ENCODE results near the gene BCL2L1. TPM values are rescaled to one million over a fixed set of nuclear protein-coding genes. Genes with fewer than 3 reads are reported as not detected.

The BCL2L1 gene
- total and polyA plus RNA-seq, 10 of the 15 experiments (the other 5 are each of a cell fraction or from before 2014, with no cell fraction given), result 0.63 to 67.7 (median 43.6) TPM

- TF ChIP-seq PML (IDR thresholded peaks at IDR 0.05; ENCODE audit: low read length) (no peak), BMI1 (IDR thresholded peaks at IDR 0.05; ENCODE audit: borderline replicate concordance) (no peak)
These were observed 32.5 kb downstream of the BCL2L1 start (continued) for GRCh38 chr20:31690124-31690666.

- BruUV-seq (replicated peaks), result no TSS peak
- ChIA-PET SMC1A (ENCODE audit: uncharacterized antibody, unreplicated experiment) (interaction anchor here (2.6 kb wide), 1 partner anchor 31 kb away, joined by 6 read pairs; no protein-coding TSS in a partner anchor), RAD21 (ENCODE audit: unreplicated experiment) (no interaction called here), CTCF (interaction anchor here (1.0 to 25.1 kb wide), 2 partner anchors 28 to 31 kb away, joined by 5 to 254 read pairs; partner anchors contain the start of gene BCL2L1), POLR2A (interaction anchor here (0.5 kb wide), 1 partner anchor 369 kb away, joined by 4 read pairs; no protein-coding TSS in a partner anchor)
- no peaks in the 10 kb centered on the region for H4K20me1 ChIP-seq (ENCODE audit: control insufficient read depth, insufficient read depth)
- FAIRE-seq (no peak), DNase-seq (ENCODE audit: low read depth, low spot score) (no peak), ATAC-seq (no peak)
- no peak overlapping the region for H2AFZ ChIP-seq (ENCODE audit: control insufficient read depth, low read depth, low read length)
- H3K4me2 ChIP-seq (ENCODE audit: control insufficient read depth, insufficient read depth), result no peak overlapping the region
- H3K27me3 ChIP-seq (replicated peaks in 1 of 2; ENCODE audit: control insufficient read depth in 2 of 2, insufficient read depth in 2 of 2, low read length in 1 of 2), result no peaks in the 10 kb centered on the region
- TF ChIP-seq EGR1 (IDR thresholded peaks at IDR 0.05; ENCODE audit: borderline replicate concordance in 1 of 2, low read depth in 2 of 2, low read length in 2 of 2) (no peak), MEF2A (IDR thresholded peaks at IDR 0.05; ENCODE audit: insufficient read depth, low read depth, low read length) (no peak), SREBF2 (IDR thresholded peaks at IDR 0.05; ENCODE audit: low read length) (no peak), FOS (IDR thresholded peaks at IDR 0.05; ENCODE audit: borderline replicate concordance, extremely low read depth, insufficient read length) (no peak), PAX8 (IDR thresholded peaks at IDR 0.05) (no peak), NR2F1 (conservative IDR thresholded peaks at IDR 0.05) (no peak), CREM (IDR thresholded peaks at IDR 0.05; ENCODE audit: low read depth) (no peak), ZNF384 (IDR thresholded peaks at IDR 0.05; ENCODE audit: borderline replicate concordance, low read depth, low read length) (no peak), E4F1 (IDR thresholded peaks at IDR 0.05; ENCODE audit: borderline replicate concordance, partially characterized antibody) (no peak), YY1 (IDR thresholded peaks at IDR 0.05; ENCODE audit: low read depth, low read length) (no peak), POLR2AphosphoS5 (IDR thresholded peaks at IDR 0.05; ENCODE audit: low read length) (no peak), NR2C2 (IDR thresholded peaks at IDR 0.05; ENCODE audit: borderline replicate concordance, control insufficient read depth, insufficient read length, low read depth) (no peak), IRF3 (IDR thresholded peaks at IDR 0.05) (no peak), BACH1 (IDR thresholded peaks at IDR 0.05; ENCODE audit: borderline replicate concordance) (no peak)
- in situ Hi-C loops (cut with MboI), result no loop called here
- H3K4me1 ChIP-seq (ENCODE audit: control insufficient read depth, insufficient read depth, low read length), result peaks cover 35% of the 10 kb centered on the region
- WGBS (ENCODE audit: insufficient coverage, insufficient replicate concordance, low lambda C conversion rate, missing lambda C conversion rate), result 91% methylated on average over 5 of the region's 5 CpGs
- H3K9ac ChIP-seq (ENCODE audit: control insufficient read depth, insufficient read depth, low read length), result no peak overlapping the region
- no peaks in the 10 kb centered on the region for H3K9me3 ChIP-seq (replicated peaks; ENCODE audit: control insufficient read depth, insufficient read depth, low read length)
- H3K79me2 ChIP-seq (ENCODE audit: control insufficient read depth, insufficient read depth, low read length), result peaks cover 35% of the 10 kb centered on the region
- peaks cover 2 to 25% of the 10 kb centered on the region in 2 experiments; a peak in 3 of 4 replicates for H3K36me3 ChIP-seq (ENCODE audit: control insufficient read depth in 2 of 2, insufficient read depth in 2 of 2, low read length in 1 of 2)
- H3K27ac ChIP-seq (ENCODE audit: control insufficient read depth, insufficient read depth), result no peak overlapping the region
- intact Hi-C loops (cut with micrococcal nuclease; ENCODE audit: unreplicated experiment), result no loop called here
- no peak overlapping the region for H3K4me3 ChIP-seq
These were observed 33.5 kb downstream of the BCL2L1 start for GRCh38 chr20:31689141-31689540.
